Activated CD4-positive, alpha-beta memory T cell treated with anti-CD3 and anti-CD28 coated beads for 36 hours (primary cell): ENCODE results near the gene VDAC1. TPM values are rescaled to one million over a fixed set of nuclear protein-coding genes. Genes with fewer than 3 reads are reported as not detected.

Experiments
- total RNA-seq, 2 experiments: library from RNA; stranded (reverse); gene quantifications; one replicate each; pipeline ENCODE4 v1.2.3, GENCODE V29; 2021

VDAC1 gene
- total RNA-seq, 2 experiments from 2014 or later: 407 to 416 TPM

Other genes starting within 250 kb of the VDAC1 start
- gene C5orf15, start 36.4 kb downstream of the VDAC1 start, total RNA-seq: 10 to 100 TPM; 23.7 to 26.7 TPM
- gene TCF7, start 109.7 kb upstream of the VDAC1 start, total RNA-seq: 10 to 100 TPM; 59.3 to 65.6 TPM
- 100 to 1,000 TPM; 284 to 286 TPM for gene SKP1, start 172.0 kb upstream of the VDAC1 start, total RNA-seq
- 100 to 1,000 TPM; 144 to 164 TPM for gene PPP2CA, start 221.1 kb upstream of the VDAC1 start, total RNA-seq